ENCODE data around the gene CDH24. TPM values are rescaled to one million over a fixed set of nuclear protein-coding genes. Genes with fewer than 3 reads are reported as not detected.

CDH24 gene
- polyA plus RNA-seq, 1 donor (not counting 4 experiments of a cell fraction or from before 2014, with no cell fraction given) = 3.9 TPM

- dilution Hi-C loops (cut with MboI; ENCODE audit: extremely low pct_ligation_motif_present, low sequenced_read_pairs) = no loop called here
- H2AFZ ChIP-seq (ENCODE audit: control insufficient read depth, low read length) = peak overlapping the region; percentile 98
- TF ChIP-seq CTCF (optimal IDR thresholded peaks at IDR 0.05 in 1 of 3, IDR thresholded peaks at IDR 0.05 in 1 of 3, conservative IDR thresholded peaks at IDR 0.05 in 1 of 3; ENCODE audit: extremely low read depth in 1 of 3, insufficient read depth in 2 of 3, low read length in 3 of 3) (peak; percentile 22 to 47 (median 46)), EZH2 (IDR thresholded peaks at IDR 0.05; ENCODE audit: low read length) (no peak)
- DNase-seq (ENCODE audit: low read depth, low spot score) (peak; percentile 85), FAIRE-seq (peak; percentile 69)
- H3K9ac ChIP-seq (ENCODE audit: control insufficient read depth, extremely low read depth, insufficient read depth, low read length) = peak overlapping the region; percentile 90
- peaks cover 27% of the 10 kb centered on the region for H3K4me1 ChIP-seq (ENCODE audit: control insufficient read depth, extremely low read depth, insufficient read depth, low read length)
- no peaks in the 10 kb centered on the region for H4K20me1 ChIP-seq (ENCODE audit: control insufficient read depth, extremely low read depth, insufficient read depth, low read length)
- H3K27me3 ChIP-seq (ENCODE audit: control insufficient read depth, extremely low read depth, insufficient read depth, low read length) = no peaks in the 10 kb centered on the region
- H3K27ac ChIP-seq (ENCODE audit: control insufficient read depth, insufficient read depth, low read length) = peak overlapping the region; percentile 96
- H3K36me3 ChIP-seq (ENCODE audit: control insufficient read depth in 2 of 2, extremely low read depth in 1 of 2, insufficient read depth in 2 of 2, low read length in 2 of 2) = no peaks in the 10 kb centered on the region
- H3K4me2 ChIP-seq (ENCODE audit: control insufficient read depth, extremely low read depth, insufficient read depth, low read depth, low read length) = peak overlapping the region; percentile 98
- H3K9me1 ChIP-seq (ENCODE audit: control insufficient read depth, extremely low read depth, insufficient read depth, low read length) = no peaks in the 10 kb centered on the region
- H3K9me3 ChIP-seq (ENCODE audit: control insufficient read depth, low read depth, low read length) = no peaks in the 10 kb centered on the region
- peak overlapping the region; percentile 43 to 88 (median 80) for H3K4me3 ChIP-seq (ENCODE audit: control insufficient read depth in 2 of 3, extremely low read depth in 1 of 3, insufficient read depth in 2 of 3, low read depth in 1 of 3, low read length in 3 of 3)
- no peaks in the 10 kb centered on the region for H3K79me2 ChIP-seq (ENCODE audit: control insufficient read depth, insufficient read depth, low read length)
Measured at GRCh38 chr14:23006544-23007419, 50.5 kb downstream of the CDH24 start.

- Histone ChIP-seq H3K79me2 (ENCODE audit: control insufficient read depth, insufficient read depth, low read length) (no peaks in the 10 kb centered on the region), H3K9me3 (ENCODE audit: control insufficient read depth, low read depth, low read length) (no peaks in the 10 kb centered on the region), H3K4me2 (ENCODE audit: control insufficient read depth, extremely low read depth, insufficient read depth, low read depth, low read length) (peak overlapping the region; percentile 97), H3K9ac (ENCODE audit: control insufficient read depth, extremely low read depth, insufficient read depth, low read length) (peak overlapping the region; percentile 90), H3K9me1 (ENCODE audit: control insufficient read depth, extremely low read depth, insufficient read depth, low read length) (no peaks in the 10 kb centered on the region), H3K4me3 (ENCODE audit: control insufficient read depth in 2 of 3, extremely low read depth in 1 of 3, insufficient read depth in 2 of 3, low read depth in 1 of 3, low read length in 3 of 3) (peak overlapping the region; percentile 43 to 88 (median 80)), H3K36me3 (ENCODE audit: control insufficient read depth in 2 of 2, extremely low read depth in 1 of 2, insufficient read depth in 2 of 2, low read length in 2 of 2) (no peaks in the 10 kb centered on the region), H3K27me3 (ENCODE audit: control insufficient read depth, extremely low read depth, insufficient read depth, low read length) (no peaks in the 10 kb centered on the region), H4K20me1 (ENCODE audit: control insufficient read depth, extremely low read depth, insufficient read depth, low read length) (no peaks in the 10 kb centered on the region), H3K4me1 (ENCODE audit: control insufficient read depth, extremely low read depth, insufficient read depth, low read length) (peaks cover 27% of the 10 kb centered on the region), H2AFZ (ENCODE audit: control insufficient read depth, low read length) (peak overlapping the region; percentile 98), H3K27ac (ENCODE audit: control insufficient read depth, insufficient read depth, low read length) (peak overlapping the region; percentile 96)
- TF ChIP-seq CTCF (optimal IDR thresholded peaks at IDR 0.05 in 1 of 3, IDR thresholded peaks at IDR 0.05 in 1 of 3, conservative IDR thresholded peaks at IDR 0.05 in 1 of 3; ENCODE audit: extremely low read depth in 1 of 3, insufficient read depth in 2 of 3, low read length in 3 of 3) (no peak), EZH2 (IDR thresholded peaks at IDR 0.05; ENCODE audit: low read length) (no peak)
- no peak for FAIRE-seq
- no peak for DNase-seq (ENCODE audit: low read depth, low spot score)
- dilution Hi-C loops (cut with MboI; ENCODE audit: extremely low pct_ligation_motif_present, low sequenced_read_pairs) = no loop called here
Measured at GRCh38 chr14:23006188-23006534, 51.2 kb downstream of the CDH24 start.
